Measurements from ENCODE around the gene RNF19B. TPM values are rescaled to one million over a fixed set of nuclear protein-coding genes. Genes with fewer than 3 reads are reported as not detected.

RNF19B gene
- total RNA-seq, 1 experiment from 2014 or later = 15.0 TPM

GRCh38 chr1:32887623-32888022 lies 77.0 kb downstream of the RNF19B start:
- DNase-seq = no peak
- Histone ChIP-seq H4K91ac (ENCODE audit: insufficient read length, low read depth, low read length) (no peak overlapping the region), H4K8ac (replicated peaks; ENCODE audit: insufficient read length, low read depth, low read length) (no peak overlapping the region), H3K27ac (ENCODE audit: insufficient read length, low read depth, low read length) (no peak overlapping the region), H2AFZ (ENCODE audit: low read length) (no peak overlapping the region), H3K79me1 (ENCODE audit: insufficient read depth, low read depth, low read length, poor library complexity, severe bottlenecking) (no peaks in the 10 kb centered on the region), H2BK120ac (ENCODE audit: low read depth, low read length, poor library complexity, severe bottlenecking) (no peak overlapping the region), H4K20me1 (ENCODE audit: control insufficient read depth, insufficient read depth, insufficient read length) (peaks cover 2% of the 10 kb centered on the region), H2BK15ac (ENCODE audit: low read depth, low read length) (no peak overlapping the region), H2AK5ac (ENCODE audit: insufficient read length, low read length) (no peak overlapping the region), H3K23me2 (ENCODE audit: insufficient read length, low read depth, low read length, poor library complexity, severe bottlenecking) (no peaks in the 10 kb centered on the region), H3K4me2 (ENCODE audit: insufficient read depth, insufficient read length, low read length) (no peak overlapping the region), H3K79me2 (ENCODE audit: insufficient read depth, low read length) (no peaks in the 10 kb centered on the region), H3K14ac (ENCODE audit: insufficient read depth, low read length) (no peak overlapping the region), H2BK20ac (ENCODE audit: low read depth, low read length, poor library complexity, severe bottlenecking) (no peak overlapping the region), H2BK5ac (ENCODE audit: insufficient read length, low read length) (no peak overlapping the region), H3K9me3 (ENCODE audit: control insufficient read depth, low read depth, low read length) (no peaks in the 10 kb centered on the region), H3K27me3 (ENCODE audit: insufficient read depth, low read length) (no peaks in the 10 kb centered on the region; the same call in 1 of the 2 replicates), H3K4ac (ENCODE audit: low read depth, low read length) (no peak overlapping the region), H4K5ac (ENCODE audit: insufficient read length, low read depth, low read length) (no peak overlapping the region), H3K18ac (ENCODE audit: insufficient read length, low read depth, low read length) (no peak overlapping the region), H3T11ph (ENCODE audit: low read length) (no peak overlapping the region), H3K56ac (ENCODE audit: insufficient read length, low read depth, low read length) (no peak overlapping the region), H3K4me1 (ENCODE audit: insufficient read depth, low read length) (no peaks in the 10 kb centered on the region), H3K23ac (ENCODE audit: insufficient read length, low read depth, low read length) (no peak overlapping the region), H3K9ac (ENCODE audit: extremely low read depth, insufficient read length, low read length) (no peak overlapping the region), H2BK12ac (ENCODE audit: insufficient read length, low read depth, low read length) (no peak overlapping the region)
- H3K36me3 Mint-ChIP-seq (ENCODE audit: insufficient read depth in 1 of 3, low read depth in 3 of 3) = peaks cover 0 to 5% (median 0%) of the 10 kb centered on the region in 3 experiments; a peak in 1 of 7 replicates
- H3K27ac Mint-ChIP-seq = no peak overlapping the region
- no CpG with 5 or more reads among the region's 12 CpGs for WGBS (ENCODE audit: extremely low coverage, insufficient read length, low lambda C conversion rate)
- H3K4me3 Mint-ChIP-seq = no peak overlapping the region
- no peak for TF ChIP-seq CTCF (conservative IDR thresholded peaks at IDR 0.05)
- peaks cover 86% of the 10 kb centered on the region for H3K27me3 Mint-ChIP-seq (ENCODE audit: low read depth)
- H3K4me1 Mint-ChIP-seq = peaks cover 2 to 30% of the 10 kb centered on the region in 2 experiments; a peak in 2 of 4 replicates
- H3K9me3 Mint-ChIP-seq = peaks cover 4 to 8% of the 10 kb centered on the region in 2 experiments; a peak in 4 of 5 replicates

All from H9 (cell line).